GM13977 (cell line): ENCODE results near the gene CCDC57.

Experiments
- DNase-seq: peaks from one replicate; pipeline ENCODE4 v3.0.0; 2012; ENCODE audit warnings: low spot score
- CTCF ChIP-seq: IDR thresholded peaks from 2 replicates; pipeline ENCODE4 v1.5.1; 2012; ENCODE audit warnings: mild to moderate bottlenecking, control low read depth; ENCODE audit not compliant: insufficient read depth; ENCODE audit errors: extremely low read depth, missing control alignments
- in situ Hi-C: fragments of 300-500 bp; cut with MboI; formaldehyde crosslinking; loops from one replicate; pipeline ENCODE4 v1.12.0; 2022; ENCODE audit warnings: low sequenced_read_pairs, low pct_unique_long_range_greater_than_20kb, mixed read lengths, inconsistent platforms; ENCODE audit not compliant: unreplicated experiment

The CCDC57 gene

GRCh38 chr17:82241926-82242697 is 29.5 kb upstream of the CCDC57 start:
- in situ Hi-C loops = no loop called here
- TF ChIP-seq CTCF = no peak
- DNase-seq = no peak

- in situ Hi-C loops = no loop called here
- no peak for DNase-seq
- TF ChIP-seq CTCF = no peak
Observed at GRCh38 chr17:82241183-82241925, 28.7 kb upstream of the CCDC57 start.

GRCh38 chr17:82240506-82241182 is 28.0 kb upstream of the CCDC57 start:
- no peak for DNase-seq
- TF ChIP-seq CTCF = no peak
- in situ Hi-C loops = no loop called here

GRCh38 chr17:82239926-82240505 is 27.4 kb upstream of the CCDC57 start:
- in situ Hi-C loops = no loop called here
- DNase-seq = no peak

GRCh38 chr17:82239401-82239925 is 26.8 kb upstream of the CCDC57 start:
- no peak for TF ChIP-seq CTCF
- in situ Hi-C loops = no loop called here
- DNase-seq = no peak

More at GRCh38 chr17:82239926-82240505, 27.4 kb upstream of the CCDC57 start:
- TF ChIP-seq CTCF = no peak
